B cell (primary cell): Measurements from ENCODE around the gene ATP9A.

Experiments
- CTCF ChIP-seq: fragments of 200-600 bp; IDR thresholded peaks from one replicate; pipeline ENCODE4 v1.8.0; 2022; ENCODE audit warnings: antibody characterized with exemption, mild to moderate bottlenecking
- EZH2 ChIP-seq: IDR thresholded peaks from 2 replicates; pipeline ENCODE4 v1.6.1; 2012; ENCODE audit warnings: borderline replicate concordance, low read depth, mild to moderate bottlenecking, moderate library complexity, low read length; ENCODE audit not compliant: insufficient read depth, poor library complexity, severe bottlenecking

GRCh38 chr20:51549474-51549873 lies 218.7 kb downstream of the ATP9A start:
- TF ChIP-seq CTCF = no peak
- TF ChIP-seq EZH2 = no peak
